Measurements from ENCODE around the gene PPIB. TPM values are rescaled to one million over a fixed set of nuclear protein-coding genes. Genes with fewer than 3 reads are reported as not detected.

PPIB gene
- total RNA-seq, result 1,229 and 1,377 TPM in 2 replicates

DNA sequence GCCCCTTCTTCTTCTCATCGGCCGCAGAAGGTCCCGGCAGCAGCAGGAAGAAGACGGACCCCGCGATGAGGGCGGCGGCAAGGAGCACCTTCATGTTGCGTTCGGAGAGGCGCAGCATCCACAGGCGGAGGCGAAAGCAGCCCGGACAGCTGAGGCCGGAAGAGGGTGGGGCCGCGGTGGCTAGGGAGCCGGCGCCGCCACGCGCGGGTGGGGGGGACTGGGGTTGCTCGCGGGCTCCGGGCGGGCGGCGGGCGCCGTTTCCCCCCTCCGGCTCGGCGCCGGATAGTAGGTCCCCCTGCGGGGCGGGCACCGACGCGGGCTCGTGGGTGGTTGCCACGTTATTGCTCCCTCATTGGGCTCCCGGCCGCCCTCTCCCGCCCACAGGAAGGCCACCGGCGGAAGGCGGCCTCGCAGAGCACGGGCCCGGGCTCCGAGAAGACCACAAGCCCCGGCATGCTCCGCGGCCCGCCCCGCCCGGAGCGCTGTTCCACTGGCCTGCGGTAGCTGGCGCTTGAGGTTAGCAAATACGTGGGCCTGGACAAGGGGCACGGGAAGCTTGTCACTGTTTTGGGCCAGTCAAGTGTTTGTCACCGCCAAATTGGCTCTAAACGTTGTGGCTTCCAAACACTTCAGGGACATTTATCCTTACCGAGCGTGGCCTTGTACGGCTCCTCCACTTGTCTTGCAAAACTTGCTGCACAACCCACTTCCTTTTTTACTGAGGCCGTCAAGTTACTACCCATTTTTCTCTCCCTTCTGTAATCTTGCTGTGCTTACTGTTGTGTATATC lies at the start of gene PPIB:
Gene PPIB, minus strand, starts transcription at position 154 of the 790 bp plus-strand sequence. Its CDS starts 36 bp downstream, at position 118.

DNA sequence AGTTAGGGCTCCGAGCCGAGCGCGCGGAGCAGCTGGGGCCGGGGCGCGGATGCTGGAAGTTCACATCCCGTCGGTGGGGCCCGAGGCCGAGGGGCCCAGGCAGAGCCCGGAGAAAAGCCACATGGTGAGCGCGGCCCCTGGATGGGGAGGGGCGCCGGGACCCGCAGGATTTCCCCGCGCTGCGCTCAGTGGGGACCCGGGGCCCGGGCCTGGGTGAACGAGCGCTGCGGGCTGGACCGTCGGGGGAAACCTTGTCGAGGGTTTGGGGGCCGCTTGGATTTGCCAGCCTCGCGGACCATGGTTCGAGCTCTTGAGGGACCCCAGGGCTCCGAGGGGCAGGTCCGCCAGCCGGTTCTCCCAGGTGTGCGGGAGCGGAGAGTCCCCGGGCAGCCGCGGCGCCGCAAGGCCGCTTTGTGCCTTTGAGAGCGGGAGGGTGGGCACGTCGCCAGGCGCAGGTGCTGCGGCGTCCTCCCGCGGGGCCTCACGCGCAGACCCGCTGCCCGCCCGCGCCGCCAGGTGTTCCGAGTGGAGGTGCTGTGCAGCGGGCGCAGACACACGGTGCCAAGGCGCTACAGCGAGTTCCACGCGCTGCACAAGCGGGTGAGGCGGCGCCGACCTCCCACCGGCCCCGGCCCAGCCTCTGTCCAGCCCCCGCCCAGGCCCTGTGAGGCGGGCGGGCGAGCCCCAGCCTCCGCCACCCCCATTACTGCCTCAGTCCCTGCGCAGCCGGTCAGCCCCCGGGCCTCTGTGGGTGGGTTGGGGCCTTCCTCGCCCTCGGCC lies 10.9 kb downstream of the PPIB start, which contains the start of gene SNX22:
Gene SNX22, plus strand, starts transcription at position 5 of the 780 bp plus-strand sequence. Its CDS starts 45 bp downstream, at position 50.

Other genes starting within 250 kb of the PPIB start
- gene DAPK2, start 116.5 kb downstream of the PPIB start, total RNA-seq, result 1.2 and 2.4 TPM in 2 replicates
- gene CIAO2A, start 69.2 kb downstream of the PPIB start, total RNA-seq, result 34.3 and 82.7 TPM in 2 replicates
- 40.8 and 42.0 TPM in 2 replicates for gene SNX1, start 67.0 kb downstream of the PPIB start, total RNA-seq
- 0.26 and 0.32 TPM in 2 replicates for gene SNX22, start 11.3 kb downstream of the PPIB start, total RNA-seq
- 19.4 and 20.3 TPM in 2 replicates for gene CSNK1G1, start 193.2 kb upstream of the PPIB start, total RNA-seq
- 11.2 and 20.8 TPM in 2 replicates for gene PCLAF, start 218.4 kb upstream of the PPIB start, total RNA-seq
- 9.4 and 9.8 TPM in 2 replicates for gene TRIP4, start 224.8 kb upstream of the PPIB start, total RNA-seq